SKM-1 (cell line): ENCODE results near the gene PTBP3.

Source experiments
- DNase-seq: peaks from one replicate; lab custom pipeline; 2025; ENCODE audit not compliant: unreplicated experiment; lab: John Stamatoyannopoulos, UW

The PTBP3 gene

GRCh38 chr9:112174222-112174964 is 159.0 kb downstream of the PTBP3 start:
- peak; percentile 26 for DNase-seq

GRCh38 chr9:112173489-112174221 is 159.8 kb downstream of the PTBP3 start:
- no peak for DNase-seq

GRCh38 chr9:112170968-112171367 is 162.5 kb downstream of the PTBP3 start:
- no peak for DNase-seq

GRCh38 chr9:112170235-112170634 is 163.2 kb downstream of the PTBP3 start:
- no peak for DNase-seq

- no peak for DNase-seq
Measured at GRCh38 chr9:112169368-112169767, 164.1 kb downstream of the PTBP3 start.

GRCh38 chr9:112168197-112168596 is 165.2 kb downstream of the PTBP3 start:
- DNase-seq: no peak
